Lower lobe of right lung (tissue), 2 donors: ENCODE data around the gene PFDN1. TPM values are rescaled to one million over a fixed set of nuclear protein-coding genes. Genes with fewer than 3 reads are reported as not detected.

Experiments used
- ATAC-seq, 2 donors: fragments of 200-7000 bp; cut with Tn5 transposase; one replicate each; pipeline ENCODE4 v1.9.1; 2020 to 2022; ENCODE audit warnings: mild to moderate bottlenecking in 2 of 2, moderate library complexity in 2 of 2
- DNase-seq: peaks from one replicate; pipeline ENCODE4 v3.0.0-alpha.2; 2020
- H3K27ac ChIP-seq: fragments of 200-600 bp; one replicate; pipeline ENCODE4 v1.8.0; 2022
- H3K27me3 ChIP-seq: fragments of 200-600 bp; one replicate; pipeline ENCODE4 v1.8.0; 2022; ENCODE audit warnings: low read depth
- H3K36me3 ChIP-seq: fragments of 200-600 bp; one replicate; pipeline ENCODE4 v1.8.0; 2022; ENCODE audit warnings: mild to moderate bottlenecking
- H3K4me1 ChIP-seq: fragments of 200-600 bp; one replicate; pipeline ENCODE4 v1.8.0; 2022
- H3K4me3 ChIP-seq: fragments of 200-600 bp; one replicate; pipeline ENCODE4 v1.8.0; 2022; ENCODE audit warnings: mild to moderate bottlenecking
- H3K9me3 ChIP-seq: fragments of 200-600 bp; one replicate; pipeline ENCODE4 v1.8.0; 2022
- intact Hi-C: fragments of 100-400 bp; cut with DNase I; formaldehyde crosslinking; loops from one replicate; pipeline ENCODE4 v1.11.0; 2022
- total RNA-seq: library from RNA; stranded (reverse); fragmentation: NEBNext Ultra II Directional; extraction: Animal tissue kit (Norgen Biotek cat#: 25700); gene quantifications from one replicate; pipeline ENCODE4 v1.2.1, GENCODE V29; 2021
- TF ChIP-seq, protein P1 (sequence below): fragments of 200-600 bp; IDR thresholded peaks from one replicate; pipeline ENCODE4 v1.8.0; 2022; ENCODE audit warnings: antibody characterized with exemption, mild to moderate bottlenecking
- donor health status: DM: no; HTN: yes; CAD: no; lungs with severe emphysema.

The PFDN1 gene
- total RNA-seq, 1 donor from 2014 or later = 47.1 TPM

DNA sequence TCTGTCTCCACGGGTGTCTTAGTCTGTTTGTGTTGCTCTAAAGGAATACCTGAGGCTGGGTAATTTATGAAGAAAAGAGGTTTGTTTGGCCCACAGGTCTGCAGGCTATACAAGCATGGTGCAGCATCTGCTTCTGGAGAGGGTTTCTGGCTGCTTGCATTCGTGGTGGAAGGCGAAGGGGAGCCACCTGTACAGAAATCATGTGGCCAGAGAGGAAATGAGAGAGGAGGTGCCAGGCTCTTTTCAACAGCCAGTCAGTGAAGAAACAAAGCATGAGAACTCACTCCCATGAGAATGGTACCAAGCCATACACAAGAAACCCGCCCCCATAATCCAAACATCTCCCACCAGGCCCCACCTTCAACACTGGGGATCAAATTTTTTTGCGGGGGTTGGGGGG lies 53.4 kb downstream of the PFDN1 start:
- H3K36me3 ChIP-seq = peaks cover 39% of the 10 kb centered on the region
- no peak for ATAC-seq
- intact Hi-C loops = no loop called here

DNA sequence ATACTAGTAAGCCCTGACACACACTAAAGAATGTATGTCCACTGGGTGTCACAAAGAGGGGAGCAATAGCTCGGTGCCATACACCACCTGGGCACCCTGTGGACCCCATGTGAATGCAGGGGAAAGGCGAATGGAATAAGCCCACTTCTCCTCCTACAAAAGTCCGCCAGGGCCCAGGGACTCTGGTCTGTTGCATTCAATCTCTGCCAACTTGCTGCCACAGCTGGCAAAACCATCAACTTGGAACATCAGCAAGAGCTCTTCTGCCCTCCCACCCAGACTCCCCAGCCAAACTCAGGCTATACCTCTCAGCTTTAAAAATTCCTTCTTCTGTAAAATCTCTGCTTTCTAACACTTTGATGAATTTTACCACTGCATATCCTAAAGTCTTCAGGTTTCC lies 54.5 kb downstream of the PFDN1 start:
- H3K27ac ChIP-seq = no peak overlapping the region
- H3K36me3 ChIP-seq = peaks cover 45% of the 10 kb centered on the region
- H3K4me1 ChIP-seq = peaks cover 61% of the 10 kb centered on the region
- no peaks in the 10 kb centered on the region for H3K9me3 ChIP-seq
- H3K4me3 ChIP-seq = no peak overlapping the region
- H3K27me3 ChIP-seq = no peaks in the 10 kb centered on the region
- DNase-seq (no peak), ATAC-seq (no peak)
- intact Hi-C loops = no loop called here
- TF ChIP-seq, protein P1, sequence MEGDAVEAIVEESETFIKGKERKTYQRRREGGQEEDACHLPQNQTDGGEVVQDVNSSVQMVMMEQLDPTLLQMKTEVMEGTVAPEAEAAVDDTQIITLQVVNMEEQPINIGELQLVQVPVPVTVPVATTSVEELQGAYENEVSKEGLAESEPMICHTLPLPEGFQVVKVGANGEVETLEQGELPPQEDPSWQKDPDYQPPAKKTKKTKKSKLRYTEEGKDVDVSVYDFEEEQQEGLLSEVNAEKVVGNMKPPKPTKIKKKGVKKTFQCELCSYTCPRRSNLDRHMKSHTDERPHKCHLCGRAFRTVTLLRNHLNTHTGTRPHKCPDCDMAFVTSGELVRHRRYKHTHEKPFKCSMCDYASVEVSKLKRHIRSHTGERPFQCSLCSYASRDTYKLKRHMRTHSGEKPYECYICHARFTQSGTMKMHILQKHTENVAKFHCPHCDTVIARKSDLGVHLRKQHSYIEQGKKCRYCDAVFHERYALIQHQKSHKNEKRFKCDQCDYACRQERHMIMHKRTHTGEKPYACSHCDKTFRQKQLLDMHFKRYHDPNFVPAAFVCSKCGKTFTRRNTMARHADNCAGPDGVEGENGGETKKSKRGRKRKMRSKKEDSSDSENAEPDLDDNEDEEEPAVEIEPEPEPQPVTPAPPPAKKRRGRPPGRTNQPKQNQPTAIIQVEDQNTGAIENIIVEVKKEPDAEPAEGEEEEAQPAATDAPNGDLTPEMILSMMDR = no peak

More for the DNA sequence above, 53.4 kb downstream of the PFDN1 start:
- DNase-seq = no peak
- TF ChIP-seq, protein P1 = no peak
- no peak overlapping the region for H3K4me3 ChIP-seq
- peaks cover 68% of the 10 kb centered on the region for H3K4me1 ChIP-seq
- H3K27ac ChIP-seq = no peak overlapping the region
- H3K27me3 ChIP-seq = no peaks in the 10 kb centered on the region
- no peaks in the 10 kb centered on the region for H3K9me3 ChIP-seq

DNA sequence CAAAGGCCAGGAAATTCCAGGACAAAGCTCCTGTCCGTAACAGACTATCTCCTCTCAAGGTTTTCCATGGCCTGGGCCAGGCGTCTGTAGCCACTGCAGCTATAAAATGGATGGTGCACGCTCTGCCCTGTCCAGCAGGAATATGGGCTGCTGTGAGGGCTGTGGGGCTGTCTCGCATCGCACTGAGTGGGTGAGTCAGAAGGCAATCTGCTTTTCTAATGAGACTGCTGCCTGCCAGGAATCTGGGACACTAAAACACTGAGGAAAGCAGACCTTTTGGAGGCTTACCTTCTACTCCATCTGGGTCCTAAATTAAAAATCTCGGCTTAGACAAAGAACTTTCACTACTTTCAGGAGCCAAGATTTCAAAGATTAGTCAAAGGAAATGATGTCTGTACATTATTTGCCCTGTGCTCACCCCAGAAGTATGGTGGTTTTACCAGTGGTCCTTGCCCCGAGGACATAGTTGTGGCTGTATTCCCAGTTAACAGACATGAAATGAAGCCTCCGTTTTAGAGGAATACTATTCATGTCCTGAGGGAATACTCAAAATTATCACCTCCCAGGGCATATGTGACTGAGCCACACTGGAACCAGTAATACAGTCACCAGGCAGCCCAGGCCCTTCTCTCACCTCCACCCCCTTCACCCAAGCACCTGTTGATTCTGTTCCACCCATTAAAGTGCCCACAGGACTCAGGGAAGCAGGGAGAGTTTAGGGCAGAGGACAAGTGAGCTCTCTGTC lies 56.4 kb downstream of the PFDN1 start:
- TF ChIP-seq, protein P1 = no peak
- DNase-seq (no peak), ATAC-seq (peak; percentile 27 to 49)
- Histone ChIP-seq H3K36me3 (peaks cover 55% of the 10 kb centered on the region), H3K9me3 (no peaks in the 10 kb centered on the region), H3K27me3 (no peaks in the 10 kb centered on the region), H3K27ac (peak overlapping the region; percentile 58), H3K4me1 (peaks cover 60% of the 10 kb centered on the region), H3K4me3 (no peak overlapping the region)
- intact Hi-C loops = no loop called here

DNA sequence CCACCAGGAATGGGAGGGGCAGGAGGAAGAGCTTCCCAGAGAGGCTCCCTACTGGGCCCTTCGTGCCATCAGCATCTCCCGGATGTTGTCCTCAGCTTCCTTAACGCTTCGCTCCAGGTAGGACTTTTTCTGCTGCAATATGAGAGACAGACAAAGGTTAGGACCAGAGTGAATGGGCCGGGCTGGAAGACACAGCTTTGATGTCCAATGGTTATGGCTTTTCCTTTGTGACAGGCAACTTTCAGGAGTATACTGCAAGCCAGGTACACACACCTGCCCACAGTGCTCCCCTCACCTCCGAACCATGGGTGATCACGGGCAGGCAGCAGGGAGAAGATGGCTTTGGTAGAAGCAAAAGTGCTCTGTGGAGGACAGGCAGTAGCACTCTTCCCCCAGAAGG lies 57.0 kb downstream of the PFDN1 start:
- intact Hi-C loops = no loop called here
- H3K27me3 ChIP-seq = no peaks in the 10 kb centered on the region
- H3K27ac ChIP-seq = peak overlapping the region; percentile 58
- H3K4me1 ChIP-seq = peaks cover 60% of the 10 kb centered on the region
- no peak for DNase-seq
- TF ChIP-seq, protein P1 = no peak
- ATAC-seq = no peak
- H3K4me3 ChIP-seq = no peak overlapping the region
- peaks cover 49% of the 10 kb centered on the region for H3K36me3 ChIP-seq
- H3K9me3 ChIP-seq = no peaks in the 10 kb centered on the region

DNA sequence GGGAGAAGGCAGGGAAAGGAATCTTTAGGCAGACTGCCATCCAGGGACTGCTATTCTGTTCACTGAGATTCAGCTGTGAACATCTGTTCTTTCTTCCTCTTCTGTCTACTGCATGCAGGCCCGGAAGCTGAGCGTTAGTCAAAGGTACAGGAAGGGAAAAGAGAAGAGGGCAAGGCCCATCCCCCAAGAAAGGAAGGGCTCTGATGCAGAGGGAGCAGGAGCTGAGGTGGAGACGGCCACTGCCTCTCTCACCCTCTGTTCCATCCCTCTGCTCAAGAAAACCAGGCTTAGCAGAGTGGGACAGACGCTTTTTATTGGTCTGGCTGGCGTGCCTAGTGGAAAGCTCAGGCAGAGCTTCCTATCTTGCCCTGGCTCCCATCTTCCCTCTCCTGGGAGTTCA lies 57.6 kb downstream of the PFDN1 start:
- TF ChIP-seq, protein P1 = no peak
- H3K27me3 ChIP-seq = no peaks in the 10 kb centered on the region
- ATAC-seq = no peak
- H3K4me1 ChIP-seq = peaks cover 60% of the 10 kb centered on the region
- H3K9me3 ChIP-seq = no peaks in the 10 kb centered on the region
- intact Hi-C loops = no loop called here
- DNase-seq = no peak
- no peak overlapping the region for H3K4me3 ChIP-seq
- H3K36me3 ChIP-seq = peaks cover 45% of the 10 kb centered on the region
- H3K27ac ChIP-seq = peak overlapping the region; percentile 58
